Stimulated activated CD4-positive, alpha-beta T cell treated with anti-CD3 and anti-CD28 coated beads, TNF-alpha, amount 100 ng/mL, for 4 hours (primary cell): ENCODE data around the gene PHKA2.

Source experiments
- DNase-seq, 3 experiments: peaks; one replicate each; pipeline ENCODE4 v3.0.0-alpha.2; 2020; ENCODE audit warnings: low read depth in 3 of 3

Gene PHKA2

DNA sequence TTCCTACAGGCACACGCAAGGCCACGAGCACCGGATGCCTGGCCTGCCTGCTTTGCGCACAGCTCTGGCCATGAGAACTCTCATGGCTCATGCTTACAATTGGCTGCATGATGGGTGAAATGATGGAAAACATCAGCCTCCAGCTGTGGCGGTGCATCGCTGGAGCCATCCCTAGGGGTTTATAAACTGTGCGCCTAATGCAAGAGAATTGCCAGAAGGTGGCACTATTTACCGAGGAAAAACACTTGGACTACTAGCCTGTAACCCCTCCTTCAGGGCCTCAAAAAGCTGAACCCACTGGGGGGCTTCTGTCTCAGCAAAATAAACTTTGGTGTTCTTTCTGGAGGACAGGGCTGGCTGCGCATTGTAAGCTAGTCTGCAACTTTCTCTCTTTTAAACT, 51.9 kb downstream of the PHKA2 start:
- no peak for DNase-seq

DNA sequence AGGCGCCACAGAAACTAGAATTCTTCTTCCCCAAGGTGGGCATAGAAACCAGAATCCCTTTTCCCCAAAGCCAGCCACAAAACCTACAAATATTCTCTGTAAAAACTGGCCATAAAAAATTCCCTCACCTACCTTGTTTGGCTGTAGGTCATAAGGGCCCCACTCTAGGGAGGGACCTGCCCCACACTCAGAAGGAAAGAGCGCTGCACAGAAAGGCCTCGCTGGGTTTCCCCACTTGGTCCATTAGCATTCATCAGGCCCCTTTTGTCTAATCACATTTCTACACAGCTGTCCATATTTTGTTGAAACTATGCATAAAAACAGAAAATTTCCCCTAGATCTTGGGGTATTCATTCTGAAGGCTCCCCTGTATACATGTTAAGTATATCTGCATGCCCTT, 54.1 kb downstream of the PHKA2 start:
- no peak for DNase-seq

DNA sequence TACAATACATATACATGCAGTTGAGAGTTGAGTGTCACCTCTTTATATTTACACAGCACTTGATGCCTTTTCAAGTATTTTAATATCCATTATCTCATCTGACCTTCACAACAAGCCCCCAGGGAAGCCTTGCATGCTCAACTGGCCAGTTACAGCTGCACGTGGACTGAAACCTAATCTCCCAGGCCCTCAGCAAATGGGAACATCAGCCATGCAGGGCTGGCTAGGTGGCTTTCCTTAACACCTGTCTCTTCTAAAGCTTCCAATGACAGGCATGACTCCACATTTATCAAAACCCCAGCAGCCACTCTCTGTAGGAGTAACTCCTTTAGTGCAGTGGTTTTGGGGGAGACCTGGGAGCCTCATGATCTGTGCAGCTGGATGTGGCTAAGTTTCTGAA, 56.4 kb downstream of the PHKA2 start:
- DNase-seq = no peak

- no peak for DNase-seq
These were observed 59.3 kb downstream of the PHKA2 start for GRCh38 chrX:18924507-18925088.

DNA sequence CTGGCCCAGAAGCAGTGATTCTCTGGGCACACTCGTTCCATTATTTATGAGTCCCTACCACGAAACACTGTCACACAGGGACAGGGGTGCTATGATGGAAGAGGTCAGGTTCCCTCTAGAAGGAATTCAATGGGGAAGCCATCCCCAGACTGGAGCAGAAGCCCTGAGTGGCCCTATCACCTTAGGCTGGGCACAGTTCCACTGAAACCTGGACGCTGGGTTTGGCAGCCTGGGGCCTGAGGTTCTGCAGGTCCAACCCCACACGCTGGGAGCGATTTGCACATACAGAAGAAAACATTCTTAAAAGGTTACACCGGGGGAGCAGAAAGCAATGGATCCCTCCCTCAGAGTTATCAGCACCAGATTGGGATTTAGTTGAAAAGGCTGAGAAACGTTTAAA, 63.3 kb downstream of the PHKA2 start:
- DNase-seq = no peak

GRCh38 chrX:18920079-18920478, 63.8 kb downstream of the PHKA2 start:
- no peak for DNase-seq

DNA sequence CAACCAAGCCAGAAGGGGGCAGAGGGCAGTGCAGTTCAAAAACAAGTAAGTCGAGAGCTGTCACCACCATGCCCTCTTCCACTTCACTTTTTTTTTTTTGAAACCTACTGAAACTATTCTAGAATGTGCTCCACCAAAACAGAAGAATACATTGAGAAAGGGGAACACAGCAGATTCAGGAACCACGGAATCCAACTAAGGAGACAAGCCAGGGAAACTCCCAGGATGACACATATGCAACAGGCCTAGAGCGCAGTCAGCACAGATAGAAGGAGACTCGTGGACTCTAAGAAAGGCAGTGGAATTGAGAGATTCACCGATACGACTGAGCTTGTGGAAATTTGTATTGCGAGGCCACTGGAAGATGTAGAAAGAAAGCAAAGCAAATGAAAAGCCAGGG, 66.1 kb downstream of the PHKA2 start:
- no peak for DNase-seq

- no peak for DNase-seq
These were observed 77.6 kb downstream of the PHKA2 start for GRCh38 chrX:18906286-18906685.

DNA sequence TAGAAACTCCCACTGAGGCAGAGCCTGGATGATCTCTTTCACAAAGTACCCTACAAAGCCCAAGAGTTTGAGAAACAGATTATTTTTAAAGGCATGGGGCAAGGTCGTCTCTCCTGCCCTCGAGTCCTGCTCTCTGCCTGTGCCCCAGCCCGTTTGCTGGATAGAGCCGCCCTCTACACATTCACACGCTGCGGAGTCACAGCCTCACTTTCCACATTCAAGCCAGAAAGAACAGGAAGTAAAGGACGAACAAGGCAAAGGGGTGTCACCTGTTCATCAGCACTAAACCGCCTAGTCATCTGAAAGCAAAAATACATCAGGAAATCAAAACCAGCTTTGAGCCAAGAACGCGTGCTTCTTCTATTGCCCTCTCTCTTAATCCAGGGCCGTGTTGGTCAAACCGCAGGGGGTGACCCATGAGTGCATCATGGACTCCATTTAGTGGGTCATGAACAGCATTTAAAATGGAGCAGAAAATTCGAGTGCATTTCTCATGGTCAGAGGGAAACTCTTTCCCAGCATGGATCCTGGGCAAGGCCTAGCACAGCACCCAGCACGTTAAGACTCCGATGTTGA, 83.4 kb downstream of the PHKA2 start:
- DNase-seq = no peak

DNA sequence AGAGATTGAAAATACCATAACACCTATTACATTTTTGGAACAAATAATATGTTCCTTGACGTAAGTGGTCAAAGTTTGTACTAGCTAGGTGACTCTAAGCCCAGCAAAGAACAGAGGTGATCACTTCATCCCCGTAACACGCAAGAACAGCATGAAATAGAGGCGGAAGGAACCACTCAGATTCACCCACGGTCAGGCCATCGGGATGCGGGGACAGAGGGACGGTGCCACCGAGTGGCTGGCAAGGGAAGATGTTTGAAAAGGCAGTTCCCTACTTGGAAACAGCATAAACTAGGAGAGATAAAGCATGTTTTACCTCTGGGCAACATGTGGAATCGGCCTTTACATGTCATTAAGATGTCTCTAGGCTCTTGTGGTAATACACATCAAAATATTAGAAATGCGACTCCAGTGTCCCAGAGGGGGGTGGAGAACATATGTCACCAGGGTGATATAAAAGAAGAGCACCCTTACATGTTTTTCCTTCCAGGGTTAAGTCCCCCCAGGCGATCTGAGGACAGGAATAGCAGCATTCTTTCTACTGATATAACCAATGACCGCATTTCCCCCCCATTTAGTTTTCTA, 84.0 kb downstream of the PHKA2 start:
- DNase-seq = no peak

GRCh38 chrX:18898492-18898891, 85.4 kb downstream of the PHKA2 start:
- no peak for DNase-seq

DNA sequence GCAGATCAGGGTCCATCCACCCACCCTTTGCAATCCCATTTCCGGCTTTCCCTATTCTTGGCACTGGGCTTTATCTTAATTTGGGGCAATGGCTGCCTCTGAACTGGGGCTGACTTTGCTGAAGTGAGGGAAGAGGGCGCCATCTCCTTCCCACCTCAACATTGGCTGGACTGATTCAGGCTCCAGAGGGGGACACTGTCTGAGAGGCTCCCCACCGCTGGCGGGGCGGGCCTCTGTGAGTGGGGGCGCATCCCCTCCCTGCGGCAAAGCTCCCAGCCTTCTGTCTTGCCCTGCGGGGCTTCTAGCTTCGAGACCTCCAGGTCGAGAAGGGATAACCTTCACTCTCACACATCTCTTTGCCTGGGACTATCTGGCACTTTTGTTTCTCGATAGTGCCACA, 85.8 kb downstream of the PHKA2 start:
- DNase-seq = no peak

DNA sequence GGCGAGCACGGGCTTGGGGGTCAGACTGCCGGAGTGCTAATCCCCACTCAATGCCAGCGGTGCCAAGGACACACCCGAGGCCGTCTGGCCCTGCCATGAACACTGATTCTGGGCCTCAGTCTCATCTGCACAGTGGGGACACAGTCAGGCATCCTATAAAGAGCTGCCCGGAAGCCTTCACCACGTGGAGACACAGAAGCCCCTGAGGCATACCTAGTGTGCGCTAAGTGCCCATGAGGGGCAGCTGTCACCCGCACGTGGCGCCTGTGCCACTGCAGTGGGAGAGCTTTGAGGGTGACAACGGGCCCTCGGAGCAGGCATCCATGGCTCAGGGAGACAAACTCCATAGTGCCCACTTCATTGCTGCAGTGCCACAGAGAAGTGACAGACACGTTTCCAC, 86.3 kb downstream of the PHKA2 start:
- no peak for DNase-seq

GRCh38 chrX:18896680-18897544, 87.0 kb downstream of the PHKA2 start:
- DNase-seq = no peak

GRCh38 chrX:18895189-18895951, 88.5 kb downstream of the PHKA2 start:
- DNase-seq = no peak

GRCh38 chrX:18894156-18894555, 89.8 kb downstream of the PHKA2 start:
- no peak for DNase-seq

DNA sequence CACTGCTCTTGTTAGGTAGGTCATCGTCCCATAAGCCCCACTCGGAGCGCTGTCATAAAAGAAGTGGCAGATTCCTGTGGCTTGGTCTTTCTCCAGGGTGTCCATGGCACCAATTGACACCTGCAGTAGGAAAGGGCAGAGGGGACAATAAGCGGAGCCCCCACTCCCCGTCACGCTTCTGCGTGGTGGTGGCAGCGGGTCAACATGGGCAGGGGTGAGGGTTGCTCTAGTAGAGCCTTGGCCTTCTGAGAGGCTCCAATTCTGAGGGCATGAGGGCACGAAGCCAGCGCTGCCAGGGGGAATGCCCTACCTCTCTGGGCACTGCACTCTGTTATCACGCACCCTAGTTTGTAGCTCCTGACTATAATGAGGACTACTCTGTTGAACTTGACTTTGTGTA, 90.4 kb downstream of the PHKA2 start:
- no peak for DNase-seq

DNA sequence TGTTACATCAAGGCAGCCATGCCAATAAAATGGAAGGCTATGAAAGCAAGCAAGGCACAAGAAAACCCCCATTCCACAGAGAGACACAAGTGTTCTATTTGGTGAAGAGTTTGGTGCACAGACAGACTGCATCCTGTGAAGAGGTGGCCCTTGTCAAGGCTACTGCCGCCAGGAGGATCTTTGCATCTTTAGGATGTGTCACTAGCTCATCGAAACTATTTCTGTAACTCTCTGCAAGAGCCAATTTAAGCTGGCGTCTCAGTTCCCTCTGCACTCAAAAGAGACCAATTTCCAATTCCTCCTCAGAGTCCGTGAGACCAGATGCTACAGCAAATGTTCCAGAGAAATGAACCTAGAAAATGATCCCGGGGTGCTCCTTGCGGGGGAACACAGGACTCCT, 91.0 kb downstream of the PHKA2 start:
- no peak for DNase-seq

DNA sequence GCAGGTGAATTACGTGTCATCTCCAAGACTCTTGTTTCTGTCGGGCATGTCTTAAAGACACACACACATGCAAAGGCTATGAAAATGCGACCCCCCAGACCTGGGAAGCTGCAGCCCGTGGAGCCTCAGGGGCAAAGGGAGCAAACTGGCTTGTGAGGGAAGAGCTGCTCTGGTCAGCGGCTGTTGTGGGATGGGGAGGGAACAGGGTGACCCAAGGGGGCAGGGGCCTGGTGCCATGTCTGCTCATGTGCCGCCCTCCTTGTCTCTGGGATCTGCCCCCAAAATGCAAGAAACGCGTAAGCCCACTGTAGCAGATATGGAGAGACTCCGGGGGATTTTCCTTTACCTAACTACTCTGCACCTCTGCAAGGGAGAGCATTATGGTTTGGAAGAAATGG, 92.4 kb downstream of the PHKA2 start:
- DNase-seq = no peak

GRCh38 chrX:18890724-18891547, 93.0 kb downstream of the PHKA2 start:
- DNase-seq = no peak

GRCh38 chrX:18890049-18890381, 93.9 kb downstream of the PHKA2 start:
- DNase-seq = no peak
